ENCODE data around the gene NDUFS6. TPM values are rescaled to one million over a fixed set of nuclear protein-coding genes. Genes with fewer than 3 reads are reported as not detected.
A peak's percentile ranks its signal among the peaks of the same experiment; 100 is the strongest.

Gene NDUFS6
- total and polyA plus RNA-seq, 2 of the 8 experiments (the other 6 are each of a cell fraction or from before 2014, with no cell fraction given), result 72.7 to 191 TPM

- POLR2A ChIA-PET (ENCODE audit: partially characterized antibody), result no interaction called here
- WGBS, 2 experiments (ENCODE audit: extremely low coverage in 1 of 2, insufficient coverage in 1 of 2, insufficient read length in 1 of 2, insufficient replicate concordance in 2 of 2, low coverage in 1 of 2, low lambda C conversion rate in 2 of 2, missing lambda C conversion rate in 1 of 2), result 83% methylated on average over 10 of the region's 10 CpGs; no CpG with 5 or more reads in 1 of the 2 experiments
- H3K27me3 ChIP-seq (replicated peaks in 1 of 4; ENCODE audit: control insufficient read depth in 3 of 4, extremely low read depth in 1 of 4, insufficient read depth in 3 of 4, low read length in 3 of 4), result peaks cover 7 to 45% (median 33%) of the 10 kb centered on the region in 4 experiments
- TF ChIP-seq SIN3A (conservative IDR thresholded peaks at IDR 0.05 in 1 of 2, IDR thresholded peaks at IDR 0.05 in 1 of 2; ENCODE audit: low read depth in 1 of 2, low read length in 2 of 2), result no peak
- TF ChIP-seq PHF8 (conservative IDR thresholded peaks at IDR 0.05; ENCODE audit: low read depth, low read length), result no peak
- no peak for TF ChIP-seq POU5F1 (IDR thresholded peaks at IDR 0.05; ENCODE audit: low read depth, low read length)
- no peak for TF ChIP-seq RBBP5 (IDR thresholded peaks at IDR 0.05; ENCODE audit: borderline replicate concordance, low read depth, low read length)
These were observed 45.8 kb downstream of the NDUFS6 start for GRCh38 chr5:1847056-1847455.

More at GRCh38 chr5:1847056-1847455, 45.8 kb downstream of the NDUFS6 start:
- Histone ChIP-seq H3K14ac (ENCODE audit: insufficient read length) (no peak overlapping the region), H3K56ac (replicated peaks; ENCODE audit: insufficient read length, low read depth, low read length) (no peak overlapping the region), H2BK5ac (ENCODE audit: low read depth, low read length) (no peak overlapping the region), H2AK5ac (ENCODE audit: low read depth, low read length) (no peak overlapping the region), H3K23me2 (ENCODE audit: low read depth, low read length) (peaks cover 6% of the 10 kb centered on the region; the same call in 1 of the 2 replicates), H3K9me3 (ENCODE audit: insufficient read depth in 2 of 2, low read depth in 1 of 2, low read length in 1 of 2) (no peaks in the 10 kb centered on the region), H4K91ac (replicated peaks; ENCODE audit: insufficient read length, low read length) (no peak overlapping the region), H2BK120ac (replicated peaks; ENCODE audit: low read depth, low read length) (no peak overlapping the region), H4K20me1 (replicated peaks in 1 of 2; ENCODE audit: control insufficient read depth in 1 of 2, insufficient read depth in 2 of 2, low read length in 2 of 2) (peaks cover 0 to 2% of the 10 kb centered on the region in 2 experiments), H2BK20ac (ENCODE audit: low read length) (no peak overlapping the region), H3K23ac (ENCODE audit: insufficient read length) (no peak overlapping the region), H4K5ac (ENCODE audit: insufficient read length, low read depth, low read length) (no peak overlapping the region), H3K36me3 (ENCODE audit: control insufficient read depth in 2 of 4, insufficient read depth in 4 of 4, low read length in 3 of 4) (no peaks in the 10 kb centered on the region), H2BK15ac (ENCODE audit: low read length) (peak overlapping the region; percentile 88; the same call in 1 of the 2 replicates), H3K9ac (replicated peaks in 1 of 4; ENCODE audit: extremely low read depth in 1 of 4, low read depth in 3 of 4, low read length in 3 of 4) (no peak overlapping the region), H3K4me2 (ENCODE audit: insufficient read depth in 1 of 2, low read depth in 2 of 2, low read length in 2 of 2) (no peak overlapping the region), H3K79me1 (ENCODE audit: low read depth, low read length) (no peaks in the 10 kb centered on the region), H3K4me3 (ENCODE audit: extremely low read depth in 1 of 4, insufficient read depth in 2 of 4, low read depth in 3 of 4, low read length in 4 of 4) (no peak overlapping the region), H2AFZ (ENCODE audit: low read length) (no peak overlapping the region), H4K8ac (ENCODE audit: extremely low read depth, insufficient read depth, low read length) (no peak overlapping the region), H3K18ac (ENCODE audit: extremely low read depth, low read length) (no peak overlapping the region), H3K4me1 (replicated peaks in 1 of 4; ENCODE audit: control insufficient read depth in 3 of 4, insufficient read depth in 4 of 4, low read length in 3 of 4) (peaks cover 0 to 15% (median 10%) of the 10 kb centered on the region in 4 experiments; a peak in 5 of 7 replicates), H3K79me2 (ENCODE audit: control insufficient read depth in 1 of 2, insufficient read depth in 2 of 2, low read length in 2 of 2) (no peaks in the 10 kb centered on the region), H3K27ac (ENCODE audit: low read depth, low read length) (no peak overlapping the region), H3K4ac (replicated peaks; ENCODE audit: insufficient read length, low read depth, low read length) (no peak overlapping the region), H2BK12ac (ENCODE audit: low read depth, low read length) (no peak overlapping the region)
- no peak for DNase-seq (ENCODE audit: low read depth in 1 of 2, low spot score in 2 of 2)
- FAIRE-seq, result no peak
- CTCF ChIA-PET (ENCODE audit: partially characterized antibody), result interaction anchor here (0.6 to 1.2 kb wide), 2 partner anchors 13 to 15 kb away, joined by 3 read pairs; no protein-coding TSS in a partner anchor
